GM23338 (cell line): Measurements from ENCODE around the gene BCAS3. TPM values are rescaled to one million over a fixed set of nuclear protein-coding genes. Genes with fewer than 3 reads are reported as not detected.

Experiments used
- ATAC-seq: fragments of 200-7000 bp; cut with Tn5 transposase; 3 replicates; pipeline ENCODE4 v1.9.1; 2020
- DNase-seq: peaks from one replicate; pipeline ENCODE4 v3.0.0-alpha.2; 2015; ENCODE audit warnings: low spot score
- H2AFZ ChIP-seq: fragments of 200-600 bp; sonication (generic); 2 replicates; pipeline ENCODE4 v1.8.0; 2016; ENCODE audit warnings: antibody characterized with exemption, mild to moderate bottlenecking, moderate library complexity
- H3F3A ChIP-seq: fragments of 200-600 bp; sonication (generic); replicated peaks from 2 replicates; pipeline ENCODE4 v1.8.0; 2017; ENCODE audit warnings: antibody characterized with exemption, mixed run types, low read depth
- H3K27ac ChIP-seq: fragments of 200-600 bp; sonication (generic); 2 replicates; pipeline ENCODE4 v1.6.1; 2016; ENCODE audit warnings: low read depth
- H3K27me3 ChIP-seq: fragments of 200-600 bp; sonication (generic); 2 replicates; pipeline ENCODE4 v1.8.0; 2016; ENCODE audit warnings: mild to moderate bottlenecking, mixed run types, moderate library complexity; ENCODE audit not compliant: insufficient read depth
- H3K36me3 ChIP-seq: fragments of 200-600 bp; sonication (generic); 2 replicates; pipeline ENCODE4 v1.8.0; 2016; ENCODE audit warnings: mild to moderate bottlenecking; ENCODE audit not compliant: insufficient read depth
- H3K4me1 ChIP-seq: fragments of 200-600 bp; sonication (generic); 2 replicates; pipeline ENCODE4 v1.8.0; 2016; ENCODE audit warnings: mild to moderate bottlenecking, moderate library complexity; ENCODE audit not compliant: insufficient read depth
- H3K4me2 ChIP-seq: fragments of 200-600 bp; sonication (generic); 2 replicates; pipeline ENCODE4 v1.7.1; 2017; ENCODE audit warnings: mixed run types
- H3K4me3 ChIP-seq: fragments of 200-600 bp; sonication (generic); 2 replicates; pipeline ENCODE4 v1.6.1; 2016; ENCODE audit warnings: mixed run types
- H3K79me2 ChIP-seq: fragments of 200-600 bp; sonication (generic); replicated peaks from 2 replicates; pipeline ENCODE4 v1.8.0; 2017; ENCODE audit warnings: mild to moderate bottlenecking; ENCODE audit not compliant: insufficient read depth
- H3K9me2 ChIP-seq: fragments of 200-600 bp; sonication (generic); 2 replicates; pipeline ENCODE4 v1.8.0; 2017; ENCODE audit not compliant: insufficient read depth
- H4K20me1 ChIP-seq: fragments of 200-600 bp; sonication (generic); replicated peaks from 2 replicates; pipeline ENCODE4 v1.8.0; 2017; ENCODE audit warnings: mild to moderate bottlenecking; ENCODE audit not compliant: insufficient read depth
- H3K27ac Mint-ChIP-seq: 2 replicates; pipeline ENCODE4 v1.8.0; 2020; ENCODE audit warnings: inconsistent platforms, mild to moderate bottlenecking, moderate library complexity, mixed read lengths
- H3K27me3 Mint-ChIP-seq: 3 replicates; pipeline ENCODE4 v1.8.0; 2022; ENCODE audit warnings: low read depth, mild to moderate bottlenecking, moderate library complexity, mixed read lengths, inconsistent platforms; ENCODE audit not compliant: insufficient read depth, poor library complexity
- H3K36me3 Mint-ChIP-seq: 3 replicates; pipeline ENCODE4 v1.8.0; 2021; ENCODE audit warnings: low read depth, mild to moderate bottlenecking, inconsistent platforms, moderate library complexity, mixed read lengths
- H3K4me1 Mint-ChIP-seq: 3 replicates; pipeline ENCODE4 v1.8.0; 2020; ENCODE audit warnings: mild to moderate bottlenecking, inconsistent platforms, mixed read lengths
- H3K4me3 Mint-ChIP-seq: 3 replicates; pipeline ENCODE4 v1.8.0; 2021; ENCODE audit warnings: moderate library complexity, mild to moderate bottlenecking, inconsistent platforms, mixed read lengths
- H3K9me3 Mint-ChIP-seq: 3 replicates; pipeline ENCODE4 v1.8.0; 2020; ENCODE audit warnings: moderate library complexity, mild to moderate bottlenecking, inconsistent platforms, mixed read lengths
- CREB1 ChIP-seq: fragments of 250-450 bp; sonication (Bioruptor Pico); IDR thresholded peaks from 2 replicates; pipeline ENCODE4 v1.5.0; 2020; ENCODE audit warnings: low read depth, mild to moderate bottlenecking, moderate library complexity
- EZH2 ChIP-seq: fragments of 200-600 bp; sonication (generic); IDR thresholded peaks from one replicate; pipeline ENCODE4 v1.8.0; 2017; ENCODE audit warnings: antibody characterized with exemption, mild to moderate bottlenecking, low read depth; ENCODE audit not compliant: unreplicated experiment
- EZH2phosphoT487 ChIP-seq: fragments of 200-600 bp; sonication (generic); IDR thresholded peaks from one replicate; pipeline ENCODE4 v1.8.1; 2018; ENCODE audit warnings: antibody characterized with exemption; ENCODE audit not compliant: unreplicated experiment
- JUNB ChIP-seq: IDR thresholded peaks from one replicate; pipeline ENCODE4 v1.6.1; 2016; ENCODE audit warnings: antibody characterized with exemption; ENCODE audit not compliant: unreplicated experiment
- NANOG ChIP-seq: IDR thresholded peaks from 2 replicates; pipeline ENCODE4 v1.6.1; 2016; ENCODE audit warnings: antibody characterized with exemption, borderline replicate concordance
- POLR2AphosphoS5 ChIP-seq: IDR thresholded peaks from 2 replicates; pipeline ENCODE4 v1.6.1; 2016; ENCODE audit warnings: antibody characterized with exemption, low read depth
- STAT1 ChIP-seq: IDR thresholded peaks from one replicate; pipeline ENCODE4 v1.6.1; 2016; ENCODE audit warnings: antibody characterized with exemption; ENCODE audit not compliant: unreplicated experiment
- ZNF114 ChIP-seq: fragments of 250-450 bp; sonication (Bioruptor Pico); IDR thresholded peaks from 2 replicates; pipeline ENCODE4 v1.5.0; 2020; ENCODE audit warnings: mild to moderate bottlenecking, moderate library complexity
- ZNF331 ChIP-seq: fragments of 250-450 bp; sonication (Bioruptor Pico); IDR thresholded peaks from 2 replicates; pipeline ENCODE4 v1.5.0; 2020; ENCODE audit warnings: low read depth, mild to moderate bottlenecking, moderate library complexity
- polyA plus RNA-seq: library from polyadenylated mRNA; unstranded; fragments of >200 nt; fragmentation: Nextera tagmentation; extraction: Ambion mirVana; gene quantifications from 2 replicates; pipeline ENCODE4 v1.2.1, GENCODE V29; 2016
- total RNA-seq: library from RNA; depleted of rRNA; stranded (reverse); fragments of >200 nt; shearing (Covaris generic); gene quantifications from 2 replicates; pipeline ENCODE4 v1.2.3, GENCODE V29; 2014
- TF ChIP-seq, protein P1 (sequence below): IDR thresholded peaks from one replicate; pipeline ENCODE4 v1.6.1; 2018; ENCODE audit warnings: antibody characterized with exemption; ENCODE audit not compliant: unreplicated experiment
- TF ChIP-seq, protein P2 (sequence below): IDR thresholded peaks from 2 replicates; pipeline ENCODE4 v1.6.1; 2016; ENCODE audit warnings: antibody characterized with exemption
- TF ChIP-seq, protein P3 (sequence below): fragments of 250-450 bp; sonication (Bioruptor Pico); IDR thresholded peaks from 2 replicates; pipeline ENCODE4 v1.5.0; 2020; ENCODE audit warnings: mild to moderate bottlenecking, moderate library complexity
- TF ChIP-seq, protein P4 (sequence below), 2 experiments: fragments of 200-600 bp in 1 of 2; sonication (generic) in 1 of 2; conservative IDR thresholded peaks; 2 replicates each; pipeline versions ENCODE4 v1.5.1 to v1.6.1; 2016 to 2017; ENCODE audit warnings: antibody characterized with exemption in 2 of 2, low read depth in 2 of 2, mild to moderate bottlenecking in 2 of 2, moderate library complexity in 1 of 2

Gene BCAS3
- total and polyA plus RNA-seq, 2 experiments from 2014 or later = 8.2 to 28.0 TPM

DNA sequence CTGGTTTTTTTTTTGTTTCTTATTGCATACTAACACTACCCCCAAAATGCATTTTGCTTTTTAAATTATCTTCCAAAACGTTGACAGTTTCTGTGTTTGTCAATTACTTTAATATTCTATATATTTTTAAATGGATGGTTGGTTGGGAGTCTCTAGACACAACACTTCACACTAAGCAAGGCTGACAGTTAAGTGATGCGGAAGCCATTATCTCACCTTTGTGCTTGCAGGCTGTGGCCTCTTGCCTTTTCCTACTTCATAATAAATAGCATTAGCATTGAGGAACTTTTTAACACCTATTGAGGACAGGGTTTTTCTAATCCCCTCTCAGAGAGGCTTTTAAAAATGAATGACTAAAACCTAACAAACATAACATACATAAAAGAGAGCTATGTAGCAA lies 441.2 kb downstream of the BCAS3 start:
- no peak overlapping the region for H3K4me3 Mint-ChIP-seq
- Histone ChIP-seq H3K36me3 (no peaks in the 10 kb centered on the region), H3K79me2 (no peaks in the 10 kb centered on the region), H3K4me2 (no peak overlapping the region), H3K27ac (no peak overlapping the region), H4K20me1 (no peaks in the 10 kb centered on the region), H3K4me1 (no peaks in the 10 kb centered on the region), H2AFZ (no peak overlapping the region), H3K27me3 (no peaks in the 10 kb centered on the region), H3F3A (no peaks in the 10 kb centered on the region), H3K4me3 (no peak overlapping the region), H3K9me2 (no peaks in the 10 kb centered on the region; the same call in 1 of the 2 replicates)
- no peaks in the 10 kb centered on the region; the same call in 2 of the 3 replicates for H3K36me3 Mint-ChIP-seq
- H3K27me3 Mint-ChIP-seq = peaks cover 2% of the 10 kb centered on the region
- DNase-seq (no peak), ATAC-seq (no peak)
- TF ChIP-seq POLR2AphosphoS5 (no peak), EZH2 (no peak), STAT1 (no peak), ZNF114 (no peak), NANOG (no peak), CREB1 (CRISPR knock-in tag) (no peak), EZH2phosphoT487 (no peak), JUNB (no peak), ZNF331 (CRISPR knock-in tag) (no peak)
- TF ChIP-seq, protein P1, sequence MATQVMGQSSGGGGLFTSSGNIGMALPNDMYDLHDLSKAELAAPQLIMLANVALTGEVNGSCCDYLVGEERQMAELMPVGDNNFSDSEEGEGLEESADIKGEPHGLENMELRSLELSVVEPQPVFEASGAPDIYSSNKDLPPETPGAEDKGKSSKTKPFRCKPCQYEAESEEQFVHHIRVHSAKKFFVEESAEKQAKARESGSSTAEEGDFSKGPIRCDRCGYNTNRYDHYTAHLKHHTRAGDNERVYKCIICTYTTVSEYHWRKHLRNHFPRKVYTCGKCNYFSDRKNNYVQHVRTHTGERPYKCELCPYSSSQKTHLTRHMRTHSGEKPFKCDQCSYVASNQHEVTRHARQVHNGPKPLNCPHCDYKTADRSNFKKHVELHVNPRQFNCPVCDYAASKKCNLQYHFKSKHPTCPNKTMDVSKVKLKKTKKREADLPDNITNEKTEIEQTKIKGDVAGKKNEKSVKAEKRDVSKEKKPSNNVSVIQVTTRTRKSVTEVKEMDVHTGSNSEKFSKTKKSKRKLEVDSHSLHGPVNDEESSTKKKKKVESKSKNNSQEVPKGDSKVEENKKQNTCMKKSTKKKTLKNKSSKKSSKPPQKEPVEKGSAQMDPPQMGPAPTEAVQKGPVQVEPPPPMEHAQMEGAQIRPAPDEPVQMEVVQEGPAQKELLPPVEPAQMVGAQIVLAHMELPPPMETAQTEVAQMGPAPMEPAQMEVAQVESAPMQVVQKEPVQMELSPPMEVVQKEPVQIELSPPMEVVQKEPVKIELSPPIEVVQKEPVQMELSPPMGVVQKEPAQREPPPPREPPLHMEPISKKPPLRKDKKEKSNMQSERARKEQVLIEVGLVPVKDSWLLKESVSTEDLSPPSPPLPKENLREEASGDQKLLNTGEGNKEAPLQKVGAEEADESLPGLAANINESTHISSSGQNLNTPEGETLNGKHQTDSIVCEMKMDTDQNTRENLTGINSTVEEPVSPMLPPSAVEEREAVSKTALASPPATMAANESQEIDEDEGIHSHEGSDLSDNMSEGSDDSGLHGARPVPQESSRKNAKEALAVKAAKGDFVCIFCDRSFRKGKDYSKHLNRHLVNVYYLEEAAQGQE = no peak
- TF ChIP-seq, protein P2, sequence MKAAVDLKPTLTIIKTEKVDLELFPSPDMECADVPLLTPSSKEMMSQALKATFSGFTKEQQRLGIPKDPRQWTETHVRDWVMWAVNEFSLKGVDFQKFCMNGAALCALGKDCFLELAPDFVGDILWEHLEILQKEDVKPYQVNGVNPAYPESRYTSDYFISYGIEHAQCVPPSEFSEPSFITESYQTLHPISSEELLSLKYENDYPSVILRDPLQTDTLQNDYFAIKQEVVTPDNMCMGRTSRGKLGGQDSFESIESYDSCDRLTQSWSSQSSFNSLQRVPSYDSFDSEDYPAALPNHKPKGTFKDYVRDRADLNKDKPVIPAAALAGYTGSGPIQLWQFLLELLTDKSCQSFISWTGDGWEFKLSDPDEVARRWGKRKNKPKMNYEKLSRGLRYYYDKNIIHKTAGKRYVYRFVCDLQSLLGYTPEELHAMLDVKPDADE = no peak
- TF ChIP-seq, protein P3, sequence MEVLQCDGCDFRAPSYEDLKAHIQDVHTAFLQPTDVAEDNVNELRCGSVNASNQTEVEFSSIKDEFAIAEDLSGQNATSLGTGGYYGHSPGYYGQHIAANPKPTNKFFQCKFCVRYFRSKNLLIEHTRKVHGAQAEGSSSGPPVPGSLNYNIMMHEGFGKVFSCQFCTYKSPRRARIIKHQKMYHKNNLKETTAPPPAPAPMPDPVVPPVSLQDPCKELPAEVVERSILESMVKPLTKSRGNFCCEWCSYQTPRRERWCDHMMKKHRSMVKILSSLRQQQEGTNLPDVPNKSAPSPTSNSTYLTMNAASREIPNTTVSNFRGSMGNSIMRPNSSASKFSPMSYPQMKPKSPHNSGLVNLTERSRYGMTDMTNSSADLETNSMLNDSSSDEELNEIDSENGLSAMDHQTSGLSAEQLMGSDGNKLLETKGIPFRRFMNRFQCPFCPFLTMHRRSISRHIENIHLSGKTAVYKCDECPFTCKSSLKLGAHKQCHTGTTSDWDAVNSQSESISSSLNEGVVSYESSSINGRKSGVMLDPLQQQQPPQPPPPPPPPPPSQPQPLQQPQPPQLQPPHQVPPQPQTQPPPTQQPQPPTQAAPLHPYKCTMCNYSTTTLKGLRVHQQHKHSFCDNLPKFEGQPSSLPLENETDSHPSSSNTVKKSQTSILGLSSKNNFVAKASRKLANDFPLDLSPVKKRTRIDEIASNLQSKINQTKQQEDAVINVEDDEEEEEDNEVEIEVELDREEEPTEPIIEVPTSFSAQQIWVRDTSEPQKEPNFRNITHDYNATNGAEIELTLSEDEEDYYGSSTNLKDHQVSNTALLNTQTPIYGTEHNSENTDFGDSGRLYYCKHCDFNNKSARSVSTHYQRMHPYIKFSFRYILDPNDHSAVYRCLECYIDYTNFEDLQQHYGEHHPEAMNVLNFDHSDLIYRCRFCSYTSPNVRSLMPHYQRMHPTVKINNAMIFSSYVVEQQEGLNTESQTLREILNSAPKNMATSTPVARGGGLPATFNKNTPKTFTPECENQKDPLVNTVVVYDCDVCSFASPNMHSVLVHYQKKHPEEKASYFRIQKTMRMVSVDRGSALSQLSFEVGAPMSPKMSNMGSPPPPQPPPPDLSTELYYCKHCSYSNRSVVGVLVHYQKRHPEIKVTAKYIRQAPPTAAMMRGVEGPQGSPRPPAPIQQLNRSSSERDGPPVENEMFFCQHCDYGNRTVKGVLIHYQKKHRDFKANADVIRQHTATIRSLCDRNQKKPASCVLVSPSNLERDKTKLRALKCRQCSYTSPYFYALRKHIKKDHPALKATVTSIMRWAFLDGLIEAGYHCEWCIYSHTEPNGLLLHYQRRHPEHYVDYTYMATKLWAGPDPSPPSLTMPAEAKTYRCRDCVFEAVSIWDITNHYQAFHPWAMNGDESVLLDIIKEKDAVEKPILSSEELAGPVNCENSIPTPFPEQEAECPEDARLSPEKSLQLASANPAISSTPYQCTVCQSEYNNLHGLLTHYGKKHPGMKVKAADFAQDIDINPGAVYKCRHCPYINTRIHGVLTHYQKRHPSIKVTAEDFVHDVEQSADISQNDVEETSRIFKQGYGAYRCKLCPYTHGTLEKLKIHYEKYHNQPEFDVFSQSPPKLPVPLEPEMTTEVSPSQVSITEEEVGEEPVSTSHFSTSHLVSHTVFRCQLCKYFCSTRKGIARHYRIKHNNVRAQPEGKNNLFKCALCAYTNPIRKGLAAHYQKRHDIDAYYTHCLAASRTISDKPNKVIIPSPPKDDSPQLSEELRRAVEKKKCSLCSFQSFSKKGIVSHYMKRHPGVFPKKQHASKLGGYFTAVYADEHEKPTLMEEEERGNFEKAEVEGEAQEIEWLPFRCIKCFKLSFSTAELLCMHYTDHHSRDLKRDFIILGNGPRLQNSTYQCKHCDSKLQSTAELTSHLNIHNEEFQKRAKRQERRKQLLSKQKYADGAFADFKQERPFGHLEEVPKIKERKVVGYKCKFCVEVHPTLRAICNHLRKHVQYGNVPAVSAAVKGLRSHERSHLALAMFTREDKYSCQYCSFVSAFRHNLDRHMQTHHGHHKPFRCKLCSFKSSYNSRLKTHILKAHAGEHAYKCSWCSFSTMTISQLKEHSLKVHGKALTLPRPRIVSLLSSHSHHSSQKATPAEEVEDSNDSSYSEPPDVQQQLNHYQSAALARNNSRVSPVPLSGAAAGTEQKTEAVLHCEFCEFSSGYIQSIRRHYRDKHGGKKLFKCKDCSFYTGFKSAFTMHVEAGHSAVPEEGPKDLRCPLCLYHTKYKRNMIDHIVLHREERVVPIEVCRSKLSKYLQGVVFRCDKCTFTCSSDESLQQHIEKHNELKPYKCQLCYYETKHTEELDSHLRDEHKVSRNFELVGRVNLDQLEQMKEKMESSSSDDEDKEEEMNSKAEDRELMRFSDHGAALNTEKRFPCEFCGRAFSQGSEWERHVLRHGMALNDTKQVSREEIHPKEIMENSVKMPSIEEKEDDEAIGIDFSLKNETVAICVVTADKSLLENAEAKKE (CRISPR knock-in tag) = no peak
- TF ChIP-seq, protein P4, sequence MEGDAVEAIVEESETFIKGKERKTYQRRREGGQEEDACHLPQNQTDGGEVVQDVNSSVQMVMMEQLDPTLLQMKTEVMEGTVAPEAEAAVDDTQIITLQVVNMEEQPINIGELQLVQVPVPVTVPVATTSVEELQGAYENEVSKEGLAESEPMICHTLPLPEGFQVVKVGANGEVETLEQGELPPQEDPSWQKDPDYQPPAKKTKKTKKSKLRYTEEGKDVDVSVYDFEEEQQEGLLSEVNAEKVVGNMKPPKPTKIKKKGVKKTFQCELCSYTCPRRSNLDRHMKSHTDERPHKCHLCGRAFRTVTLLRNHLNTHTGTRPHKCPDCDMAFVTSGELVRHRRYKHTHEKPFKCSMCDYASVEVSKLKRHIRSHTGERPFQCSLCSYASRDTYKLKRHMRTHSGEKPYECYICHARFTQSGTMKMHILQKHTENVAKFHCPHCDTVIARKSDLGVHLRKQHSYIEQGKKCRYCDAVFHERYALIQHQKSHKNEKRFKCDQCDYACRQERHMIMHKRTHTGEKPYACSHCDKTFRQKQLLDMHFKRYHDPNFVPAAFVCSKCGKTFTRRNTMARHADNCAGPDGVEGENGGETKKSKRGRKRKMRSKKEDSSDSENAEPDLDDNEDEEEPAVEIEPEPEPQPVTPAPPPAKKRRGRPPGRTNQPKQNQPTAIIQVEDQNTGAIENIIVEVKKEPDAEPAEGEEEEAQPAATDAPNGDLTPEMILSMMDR (conservative IDR thresholded peaks at IDR 0.05; ENCODE audit: low read depth in 2 of 2) = no peak
- no peaks in the 10 kb centered on the region; the same call in 1 of the 3 replicates for H3K4me1 Mint-ChIP-seq
- no peak overlapping the region; the same call in 1 of the 2 replicates for H3K27ac Mint-ChIP-seq
- no peaks in the 10 kb centered on the region; the same call in 1 of the 3 replicates for H3K9me3 Mint-ChIP-seq
